MM.1S (cell line): ENCODE results near the gene A2ML1.

Experiments used
- EZH2 ChIP-seq: fragments of 300-600 bp; sonication (generic); optimal IDR thresholded peaks from 2 replicates; pipeline ENCODE3; 2017; ENCODE audit warnings: low read depth, mild to moderate bottlenecking, antibody characterized with exemption, low read length, mixed read lengths
- EZH2phosphoT487 ChIP-seq: fragments of 300-600 bp; sonication (generic); IDR thresholded peaks from 2 replicates; pipeline ENCODE4 v1.6.1; 2018; ENCODE audit warnings: antibody characterized with exemption, low read length
- TF ChIP-seq, protein P1 (sequence below): fragments of 300-600 bp; sonication (generic); IDR thresholded peaks from 2 replicates; pipeline ENCODE4 v1.5.1; 2016; ENCODE audit warnings: antibody characterized with exemption, low read length, mixed read lengths

DNA sequence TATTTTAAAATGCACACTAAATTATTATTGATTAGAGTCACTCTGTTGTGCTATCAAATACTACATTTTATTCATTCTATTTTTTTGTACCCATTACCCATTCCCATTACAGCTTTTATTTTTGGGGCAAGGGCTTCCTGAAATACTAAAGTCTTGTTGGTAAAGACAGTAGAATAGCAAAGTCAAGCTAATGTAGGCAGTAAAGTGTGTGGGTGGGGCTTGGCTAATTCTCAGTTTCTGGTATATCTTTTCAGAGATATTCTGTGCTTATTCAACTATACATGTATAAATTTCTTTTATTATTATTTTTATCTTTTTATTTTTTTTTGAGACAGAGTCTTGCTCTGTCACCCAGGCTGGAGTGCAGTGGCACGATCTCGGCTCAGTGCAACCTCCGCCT lies 69.6 kb downstream of the A2ML1 start:
- TF ChIP-seq, protein P1, sequence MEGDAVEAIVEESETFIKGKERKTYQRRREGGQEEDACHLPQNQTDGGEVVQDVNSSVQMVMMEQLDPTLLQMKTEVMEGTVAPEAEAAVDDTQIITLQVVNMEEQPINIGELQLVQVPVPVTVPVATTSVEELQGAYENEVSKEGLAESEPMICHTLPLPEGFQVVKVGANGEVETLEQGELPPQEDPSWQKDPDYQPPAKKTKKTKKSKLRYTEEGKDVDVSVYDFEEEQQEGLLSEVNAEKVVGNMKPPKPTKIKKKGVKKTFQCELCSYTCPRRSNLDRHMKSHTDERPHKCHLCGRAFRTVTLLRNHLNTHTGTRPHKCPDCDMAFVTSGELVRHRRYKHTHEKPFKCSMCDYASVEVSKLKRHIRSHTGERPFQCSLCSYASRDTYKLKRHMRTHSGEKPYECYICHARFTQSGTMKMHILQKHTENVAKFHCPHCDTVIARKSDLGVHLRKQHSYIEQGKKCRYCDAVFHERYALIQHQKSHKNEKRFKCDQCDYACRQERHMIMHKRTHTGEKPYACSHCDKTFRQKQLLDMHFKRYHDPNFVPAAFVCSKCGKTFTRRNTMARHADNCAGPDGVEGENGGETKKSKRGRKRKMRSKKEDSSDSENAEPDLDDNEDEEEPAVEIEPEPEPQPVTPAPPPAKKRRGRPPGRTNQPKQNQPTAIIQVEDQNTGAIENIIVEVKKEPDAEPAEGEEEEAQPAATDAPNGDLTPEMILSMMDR, result no peak
- TF ChIP-seq EZH2 (no peak), EZH2phosphoT487 (no peak)
